ENCODE measurements around the gene UGDH.
"Not testable (repeated sequence)": the region's sequence is repeated elsewhere in the genome, so short reads cannot be mapped to it uniquely, and the experiment has no call there.

The UGDH gene

DNA sequence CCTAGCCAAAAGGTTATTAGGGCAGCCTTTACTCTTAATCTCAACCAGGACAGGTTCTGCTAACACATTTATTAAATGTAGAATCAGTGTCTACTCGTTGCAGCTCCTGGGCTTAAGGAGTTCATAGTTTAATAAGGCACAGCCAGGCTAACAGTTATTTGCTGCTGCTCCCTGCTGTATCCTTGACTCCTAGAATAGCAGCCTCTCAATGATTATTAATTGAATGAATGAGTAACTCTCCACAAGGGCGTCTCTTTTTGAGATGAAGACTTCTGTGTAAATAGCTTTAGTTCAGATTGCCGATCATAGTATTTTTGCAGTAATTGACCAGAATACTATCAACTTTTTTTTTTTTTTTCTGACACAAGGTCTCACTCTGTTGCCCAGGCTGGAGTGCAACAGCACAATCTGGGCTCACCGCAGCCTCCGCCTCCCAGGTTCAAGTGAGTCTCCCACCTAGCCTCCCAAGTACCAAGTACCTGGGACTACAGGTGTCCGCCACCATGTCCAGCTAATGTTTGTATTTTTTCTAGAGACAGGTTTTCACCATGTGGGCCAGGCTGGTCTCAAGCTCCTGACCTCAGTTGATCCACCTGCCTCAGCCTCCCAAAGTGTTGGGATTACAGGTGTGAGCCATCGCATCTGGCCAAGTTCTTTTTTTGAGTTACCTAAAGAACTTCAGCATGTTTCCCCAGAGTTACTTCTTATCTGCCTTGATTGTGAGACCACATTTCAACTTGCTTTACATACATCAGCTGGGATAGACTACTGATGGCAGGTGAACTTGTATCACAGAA lies 2.9 kb downstream of the UGDH start:
- ChIA-PET POLR2A (interaction anchor here (0.6 kb wide), 2 partner anchors 36 to 1206 kb away, joined by 3 read pairs; no protein-coding TSS in a partner anchor), CTCF (interaction anchor here (1.1 to 1.4 kb wide), 3 partner anchors 14 to 450 kb away, joined by 3 to 6 read pairs (median 4); no protein-coding TSS in a partner anchor)
- TF ChIP-seq, protein P1, sequence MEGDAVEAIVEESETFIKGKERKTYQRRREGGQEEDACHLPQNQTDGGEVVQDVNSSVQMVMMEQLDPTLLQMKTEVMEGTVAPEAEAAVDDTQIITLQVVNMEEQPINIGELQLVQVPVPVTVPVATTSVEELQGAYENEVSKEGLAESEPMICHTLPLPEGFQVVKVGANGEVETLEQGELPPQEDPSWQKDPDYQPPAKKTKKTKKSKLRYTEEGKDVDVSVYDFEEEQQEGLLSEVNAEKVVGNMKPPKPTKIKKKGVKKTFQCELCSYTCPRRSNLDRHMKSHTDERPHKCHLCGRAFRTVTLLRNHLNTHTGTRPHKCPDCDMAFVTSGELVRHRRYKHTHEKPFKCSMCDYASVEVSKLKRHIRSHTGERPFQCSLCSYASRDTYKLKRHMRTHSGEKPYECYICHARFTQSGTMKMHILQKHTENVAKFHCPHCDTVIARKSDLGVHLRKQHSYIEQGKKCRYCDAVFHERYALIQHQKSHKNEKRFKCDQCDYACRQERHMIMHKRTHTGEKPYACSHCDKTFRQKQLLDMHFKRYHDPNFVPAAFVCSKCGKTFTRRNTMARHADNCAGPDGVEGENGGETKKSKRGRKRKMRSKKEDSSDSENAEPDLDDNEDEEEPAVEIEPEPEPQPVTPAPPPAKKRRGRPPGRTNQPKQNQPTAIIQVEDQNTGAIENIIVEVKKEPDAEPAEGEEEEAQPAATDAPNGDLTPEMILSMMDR (IDR thresholded peaks at IDR 0.05; ENCODE audit: control extremely low read depth, extremely low read depth, low read depth, missing control alignments), result no peak
- DNase-seq (ENCODE audit: extremely low spot score), result no peak

DNA sequence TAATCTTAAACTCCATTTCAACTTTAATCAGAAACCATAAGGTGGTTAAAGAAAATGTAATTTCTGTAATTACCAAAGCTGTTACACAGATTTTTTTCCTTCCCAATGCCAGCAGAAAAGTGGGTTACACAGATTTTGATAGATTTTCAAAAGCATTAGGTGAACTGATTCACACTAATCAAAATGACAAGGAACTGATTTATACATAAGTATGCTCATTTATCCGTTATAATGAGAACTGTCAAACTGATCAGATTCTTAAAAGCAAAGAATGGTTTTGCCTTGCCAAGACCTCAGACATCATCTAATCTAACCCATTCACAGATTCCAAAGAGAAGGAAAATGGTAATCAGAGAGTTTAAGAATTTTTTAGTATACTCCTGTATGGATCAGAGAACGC lies 5.2 kb downstream of the UGDH start:
- ChIA-PET CTCF (interaction anchor here (1.0 kb wide), 2 partner anchors 8 to 11 kb away, joined by 3 read pairs; no protein-coding TSS in a partner anchor), POLR2A (no interaction called here)
- no peak for DNase-seq (ENCODE audit: extremely low spot score)
- TF ChIP-seq, protein P1 (IDR thresholded peaks at IDR 0.05; ENCODE audit: control extremely low read depth, extremely low read depth, low read depth, missing control alignments), result no peak

DNA sequence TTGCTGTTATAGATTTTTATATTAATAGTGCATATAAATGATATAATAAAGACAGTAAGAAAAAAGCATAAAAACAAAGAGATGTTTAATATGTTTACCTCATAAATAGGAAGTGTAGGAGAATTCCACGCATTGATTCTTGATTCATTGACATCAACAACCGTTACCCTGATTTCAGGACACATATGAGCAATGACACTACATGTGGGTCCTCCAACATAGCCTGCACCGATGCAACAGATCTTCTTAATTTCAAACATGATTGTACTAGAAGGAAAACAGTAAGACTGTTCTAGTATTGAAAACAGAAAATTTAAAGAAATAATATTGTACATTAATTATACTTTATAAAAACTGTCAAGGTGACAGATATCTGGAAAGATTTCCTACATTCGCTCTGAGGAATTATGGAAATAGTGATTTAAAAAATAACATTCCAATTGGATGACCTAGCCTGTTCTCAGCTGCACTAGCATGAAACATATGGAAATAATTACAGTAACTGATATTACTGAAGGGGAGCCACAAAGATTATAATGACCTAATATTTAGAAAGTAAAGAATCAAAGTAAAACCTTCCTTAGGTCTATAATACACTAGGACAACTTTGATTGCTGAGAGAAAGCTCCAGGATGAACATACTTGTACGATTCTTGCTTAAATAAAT lies 5.9 kb downstream of the UGDH start:
- ChIA-PET POLR2A (no interaction called here), CTCF (no interaction called here)
- DNase-seq (ENCODE audit: extremely low spot score), result no peak
- TF ChIP-seq, protein P1 (IDR thresholded peaks at IDR 0.05; ENCODE audit: control extremely low read depth, extremely low read depth, low read depth, missing control alignments), result no peak

DNA sequence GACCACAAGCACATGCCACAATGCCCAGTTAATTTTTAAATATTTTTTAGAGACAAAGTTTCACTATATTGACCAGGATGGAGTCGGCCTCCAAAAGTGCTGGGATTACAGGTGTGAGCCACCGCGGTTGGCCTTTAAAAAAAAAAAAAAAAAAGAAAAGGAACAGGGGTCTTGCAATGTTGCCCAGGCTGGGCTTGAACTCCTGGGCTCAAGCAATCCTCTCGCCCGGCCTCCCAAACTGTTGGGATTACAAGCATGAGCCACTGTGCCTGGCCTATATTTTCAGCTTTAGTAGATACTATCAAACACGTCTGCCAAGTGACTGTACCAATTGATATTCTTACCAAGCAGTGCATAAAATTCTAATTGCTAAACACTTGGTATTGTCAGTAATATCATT lies 8.8 kb downstream of the UGDH start:
- POLR2A ChIA-PET, result no interaction called here
- TF ChIP-seq, protein P1 (IDR thresholded peaks at IDR 0.05; ENCODE audit: control extremely low read depth, extremely low read depth, low read depth, missing control alignments), result no peak
- no peak for DNase-seq (ENCODE audit: extremely low spot score)
- CTCF ChIA-PET, result interaction anchor here (1.0 kb wide), 1 partner anchor 9 kb away, joined by 4 read pairs; no protein-coding TSS in a partner anchor

DNA sequence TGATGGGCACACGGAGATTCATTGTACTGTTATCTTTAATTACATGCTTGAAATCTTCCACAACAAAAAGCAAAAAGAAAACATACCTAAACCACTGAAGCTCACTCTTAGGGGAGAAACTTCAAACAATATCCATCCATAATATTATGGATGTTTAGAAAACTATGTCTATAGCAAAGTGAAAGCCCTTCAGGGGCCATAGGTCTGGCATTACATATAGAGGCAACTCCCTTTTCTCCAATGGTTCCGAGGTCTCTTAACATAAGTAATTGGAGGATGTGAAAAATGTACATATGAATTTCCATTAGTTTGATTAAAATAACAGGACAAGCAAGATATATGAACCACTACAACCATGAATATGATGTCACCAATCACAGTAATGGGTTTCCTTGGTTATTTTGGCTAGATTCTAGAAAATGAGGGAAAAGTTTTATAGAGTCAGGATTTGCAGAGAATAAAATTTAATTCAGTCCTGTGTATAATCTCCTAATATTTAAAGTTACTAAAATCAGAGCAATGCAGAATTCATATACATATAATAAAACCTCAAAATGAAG lies 10.8 kb downstream of the UGDH start:
- ChIA-PET POLR2A (no interaction called here), CTCF (interaction anchor here (0.6 to 1.1 kb wide), 2 partner anchors 10 to 20 kb away, joined by 3 read pairs; no protein-coding TSS in a partner anchor)
- DNase-seq (ENCODE audit: extremely low spot score), result no peak
- TF ChIP-seq, protein P1 (IDR thresholded peaks at IDR 0.05; ENCODE audit: control extremely low read depth, extremely low read depth, low read depth, missing control alignments), result no peak

DNA sequence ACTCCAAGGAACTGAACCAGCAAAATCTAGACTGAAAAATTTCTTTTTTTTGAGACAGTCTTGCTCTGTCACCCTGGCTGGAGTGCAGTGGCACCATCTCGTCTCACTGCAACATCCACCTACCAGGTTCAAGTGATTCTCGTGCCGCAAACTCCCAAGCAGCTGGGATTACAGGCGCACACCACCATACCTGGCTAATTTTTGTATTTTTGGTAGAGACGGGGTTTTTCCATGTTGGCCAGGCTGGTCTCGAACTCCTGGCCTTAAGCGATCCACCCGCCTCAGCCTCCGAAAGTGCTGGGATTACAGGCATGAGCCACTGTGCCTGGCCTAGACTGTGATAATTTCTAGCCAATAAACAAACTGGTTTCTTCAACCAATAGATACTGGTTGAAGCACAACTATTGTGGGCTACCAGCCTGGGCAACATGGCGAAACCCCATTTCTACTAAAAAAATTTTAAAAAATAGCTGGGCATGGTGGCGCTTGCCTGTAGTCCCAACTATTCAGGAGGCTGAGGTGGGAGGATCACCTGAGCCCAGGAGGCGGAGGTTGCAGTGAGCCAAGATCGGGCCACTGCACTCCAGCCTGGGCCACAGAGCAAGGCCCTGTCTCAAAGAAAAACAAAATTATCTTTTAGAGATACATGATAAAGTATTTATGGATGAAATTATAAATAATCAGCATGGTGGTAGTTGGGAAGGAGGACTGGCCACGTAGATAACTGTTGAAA lies 11.4 kb downstream of the UGDH start:
- CTCF ChIA-PET, result interaction anchor here (0.6 to 1.1 kb wide), 2 partner anchors 9 to 19 kb away, joined by 3 read pairs; no protein-coding TSS in a partner anchor
- DNase-seq (ENCODE audit: extremely low spot score); POLR2A ChIA-PET: not testable (repeated sequence)

All from GM10248 (cell line).